GM12892 (cell line): ENCODE data around the gene C1QTNF1.

ENCODE experiments used
- POLR2A ChIP-seq: IDR thresholded peaks from 2 replicates; pipeline ENCODE4 v1.6.1; 2011; ENCODE audit warnings: low read depth, low read length, control low read depth
- POLR2AphosphoS5 ChIP-seq: IDR thresholded peaks from 2 replicates; pipeline ENCODE4 v1.6.1; 2011; ENCODE audit warnings: low read depth, low read length, control low read depth

GRCh38 chr17:78981010-78981888 lies 42.7 kb upstream of the C1QTNF1 start:
- TF ChIP-seq POLR2A (no peak), POLR2AphosphoS5 (no peak)
